Left ventricle myocardium inferior (tissue), 1 donor: ENCODE data around the gene XIRP1. TPM values are rescaled to one million over a fixed set of nuclear protein-coding genes. Genes with fewer than 3 reads are reported as not detected.

Experiments
- DNase-seq: peaks from one replicate; pipeline ENCODE4 v3.0.0-alpha.2; 2020
- H3K27ac ChIP-seq: fragments of 200-600 bp; replicated peaks from 2 replicates; pipeline ENCODE4 v1.8.0; 2021
- H3K27me3 ChIP-seq: fragments of 200-600 bp; 2 replicates; pipeline ENCODE4 v1.8.0; 2021; ENCODE audit warnings: low read depth
- H3K36me3 ChIP-seq: fragments of 200-600 bp; 2 replicates; pipeline ENCODE4 v1.8.0; 2021
- H3K4me1 ChIP-seq: fragments of 200-600 bp; 2 replicates; pipeline ENCODE4 v1.8.0; 2021
- H3K4me3 ChIP-seq: fragments of 200-600 bp; 2 replicates; pipeline ENCODE4 v1.8.0; 2021; ENCODE audit warnings: mild to moderate bottlenecking, moderate library complexity
- H3K9me3 ChIP-seq: fragments of 200-600 bp; replicated peaks from 2 replicates; pipeline ENCODE4 v1.8.0; 2021
- CTCF ChIP-seq: fragments of 200-600 bp; IDR thresholded peaks from 2 replicates; pipeline ENCODE4 v1.8.0; 2021; ENCODE audit warnings: antibody characterized with exemption, mild to moderate bottlenecking, borderline replicate concordance
- intact Hi-C: fragments of 100-400 bp; cut with micrococcal nuclease; formaldehyde crosslinking; loops from one replicate; pipeline ENCODE4 v1.11.0; 2022
- total RNA-seq: library from RNA; stranded (reverse); fragmentation: NEBNext Ultra II Directional; extraction: Animal tissue kit (Norgen Biotek cat#: 25700); gene quantifications from one replicate; pipeline ENCODE4 v1.2.1, GENCODE V29; 2021
- donor health status: DM: no; HTN: yes; CAD: no; lungs with severe emphysema.

The XIRP1 gene
- total RNA-seq, 1 donor from 2014 or later, result 386 TPM

GRCh38 chr3:39139442-39139841 is 53.0 kb downstream of the XIRP1 start:
- TF ChIP-seq CTCF, result no peak
- H3K36me3 ChIP-seq, result peaks cover 44% of the 10 kb centered on the region
- peaks cover 88% of the 10 kb centered on the region for H3K4me1 ChIP-seq
- no peak overlapping the region for H3K4me3 ChIP-seq
- intact Hi-C loops, result no loop called here
- DNase-seq, result no peak
- H3K27me3 ChIP-seq, result no peaks in the 10 kb centered on the region
- peak overlapping the region; percentile 66 for H3K27ac ChIP-seq
- H3K9me3 ChIP-seq, result no peaks in the 10 kb centered on the region

- H3K9me3 ChIP-seq, result no peaks in the 10 kb centered on the region
- H3K4me1 ChIP-seq, result peaks cover 88% of the 10 kb centered on the region
- DNase-seq, result peak; percentile 76
- intact Hi-C loops, result no loop called here
- H3K36me3 ChIP-seq, result peaks cover 38% of the 10 kb centered on the region
- no peak overlapping the region for H3K4me3 ChIP-seq
- no peak for TF ChIP-seq CTCF
- H3K27ac ChIP-seq, result peak overlapping the region; percentile 66
- no peaks in the 10 kb centered on the region for H3K27me3 ChIP-seq
Observed at GRCh38 chr3:39138804-39139415, 53.5 kb downstream of the XIRP1 start.

GRCh38 chr3:39137991-39138803 is 54.2 kb downstream of the XIRP1 start:
- Histone ChIP-seq H3K27ac (no peak overlapping the region), H3K27me3 (no peaks in the 10 kb centered on the region), H3K36me3 (peaks cover 31% of the 10 kb centered on the region), H3K4me3 (no peak overlapping the region), H3K9me3 (no peaks in the 10 kb centered on the region), H3K4me1 (peaks cover 90% of the 10 kb centered on the region)
- intact Hi-C loops, result no loop called here
- no peak for DNase-seq
- TF ChIP-seq CTCF, result no peak

DNA sequence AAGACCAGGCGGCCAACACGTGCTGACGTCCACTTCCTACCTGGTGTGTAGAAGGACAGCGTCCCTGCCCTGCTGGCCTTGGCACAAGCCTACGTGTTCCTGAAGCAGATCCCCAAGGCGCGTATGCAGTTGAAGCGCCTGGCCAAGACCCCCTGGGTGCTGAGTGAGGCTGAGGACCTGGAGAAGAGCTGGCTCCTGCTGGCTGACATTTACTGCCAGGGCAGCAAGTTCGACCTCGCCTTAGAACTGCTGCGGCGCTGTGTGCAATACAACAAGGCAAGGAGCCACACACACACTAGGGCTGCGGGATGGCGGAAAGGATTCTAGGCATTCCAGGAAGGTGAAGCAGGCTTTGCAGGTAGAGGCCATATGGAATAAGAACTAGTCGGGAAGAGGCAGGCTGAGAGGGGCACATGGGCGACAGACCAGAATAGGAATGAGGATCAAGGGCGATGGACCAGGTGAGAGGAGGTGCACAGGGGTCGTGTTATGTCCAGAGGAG is 54.9 kb downstream of the XIRP1 start:
- no peak for TF ChIP-seq CTCF
- Histone ChIP-seq H3K4me3 (no peak overlapping the region), H3K9me3 (no peaks in the 10 kb centered on the region), H3K27ac (no peak overlapping the region), H3K36me3 (peaks cover 24% of the 10 kb centered on the region), H3K4me1 (peaks cover 87% of the 10 kb centered on the region), H3K27me3 (no peaks in the 10 kb centered on the region)
- no peak for DNase-seq
- intact Hi-C loops, result no loop called here

GRCh38 chr3:39136533-39137434 is 55.6 kb downstream of the XIRP1 start:
- peaks cover 17% of the 10 kb centered on the region for H3K36me3 ChIP-seq
- DNase-seq, result no peak
- no peak overlapping the region for H3K4me3 ChIP-seq
- H3K27ac ChIP-seq, result no peak overlapping the region
- H3K9me3 ChIP-seq, result no peaks in the 10 kb centered on the region
- intact Hi-C loops, result no loop called here
- no peaks in the 10 kb centered on the region for H3K27me3 ChIP-seq
- no peak for TF ChIP-seq CTCF
- H3K4me1 ChIP-seq, result peaks cover 80% of the 10 kb centered on the region
